Measurements from ENCODE around the gene CD207. TPM values are rescaled to one million over a fixed set of nuclear protein-coding genes. Genes with fewer than 3 reads are reported as not detected.

Gene CD207
- total RNA-seq, 2 donors from 2014 or later = not detected

DNA sequence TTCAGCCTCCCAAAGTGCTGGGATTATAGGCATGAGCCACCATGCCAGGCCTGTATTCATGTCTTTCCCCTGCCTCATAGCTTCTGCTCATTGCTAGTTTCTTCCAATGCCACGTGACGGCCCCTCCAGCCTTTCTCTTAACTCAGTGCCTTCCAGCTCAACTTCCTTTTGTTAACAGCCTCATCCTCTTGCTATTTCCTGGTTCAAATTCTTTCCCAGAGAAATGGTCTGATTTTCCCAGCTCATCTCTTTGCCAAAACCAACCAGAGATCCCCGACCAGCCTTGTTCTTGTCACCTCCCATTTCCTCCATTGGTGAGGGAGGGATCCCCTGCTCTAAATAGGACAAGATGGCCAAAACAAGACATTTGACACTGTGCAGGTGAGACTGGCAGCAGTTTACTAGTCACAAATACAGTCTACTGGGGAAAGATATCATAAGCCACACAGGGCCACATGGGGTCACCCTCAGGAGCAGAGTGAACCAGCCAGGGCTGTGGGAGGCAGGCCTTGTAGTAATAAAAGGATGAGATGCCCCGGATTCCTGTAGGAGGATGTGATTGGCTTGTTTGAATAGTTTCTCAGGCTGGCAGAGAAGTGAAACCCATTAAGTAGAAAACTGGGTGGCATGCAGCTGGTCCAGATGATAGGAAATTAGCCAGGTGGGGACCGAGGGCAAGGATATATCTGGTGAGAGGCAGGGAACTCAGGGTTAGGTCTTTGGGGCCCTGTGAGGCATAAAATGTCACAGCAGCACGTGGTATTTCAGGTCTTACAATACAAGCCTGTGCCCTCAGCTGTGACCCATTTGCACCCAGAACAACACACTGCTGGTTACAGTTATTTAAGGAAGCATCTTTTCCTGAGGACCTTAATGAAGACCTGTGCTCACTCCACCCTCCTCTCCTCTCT, 6.4 kb downstream of the CD207 start:
- TF ChIP-seq, protein P1, sequence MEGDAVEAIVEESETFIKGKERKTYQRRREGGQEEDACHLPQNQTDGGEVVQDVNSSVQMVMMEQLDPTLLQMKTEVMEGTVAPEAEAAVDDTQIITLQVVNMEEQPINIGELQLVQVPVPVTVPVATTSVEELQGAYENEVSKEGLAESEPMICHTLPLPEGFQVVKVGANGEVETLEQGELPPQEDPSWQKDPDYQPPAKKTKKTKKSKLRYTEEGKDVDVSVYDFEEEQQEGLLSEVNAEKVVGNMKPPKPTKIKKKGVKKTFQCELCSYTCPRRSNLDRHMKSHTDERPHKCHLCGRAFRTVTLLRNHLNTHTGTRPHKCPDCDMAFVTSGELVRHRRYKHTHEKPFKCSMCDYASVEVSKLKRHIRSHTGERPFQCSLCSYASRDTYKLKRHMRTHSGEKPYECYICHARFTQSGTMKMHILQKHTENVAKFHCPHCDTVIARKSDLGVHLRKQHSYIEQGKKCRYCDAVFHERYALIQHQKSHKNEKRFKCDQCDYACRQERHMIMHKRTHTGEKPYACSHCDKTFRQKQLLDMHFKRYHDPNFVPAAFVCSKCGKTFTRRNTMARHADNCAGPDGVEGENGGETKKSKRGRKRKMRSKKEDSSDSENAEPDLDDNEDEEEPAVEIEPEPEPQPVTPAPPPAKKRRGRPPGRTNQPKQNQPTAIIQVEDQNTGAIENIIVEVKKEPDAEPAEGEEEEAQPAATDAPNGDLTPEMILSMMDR (IDR thresholded peaks at IDR 0.05) = no peak
- Histone ChIP-seq H3K4me1 (peaks cover 0 to 13% of the 10 kb centered on the region in 2 donors), H3K27me3 (no peaks in the 10 kb centered on the region), H3K9me3 (no peaks in the 10 kb centered on the region), H3K36me3 (no peaks in the 10 kb centered on the region), H3K27ac (no peak overlapping the region), H3K4me3 (no peak overlapping the region)
- DNase-seq (ENCODE audit: low spot score) = peak; percentile 67

DNA sequence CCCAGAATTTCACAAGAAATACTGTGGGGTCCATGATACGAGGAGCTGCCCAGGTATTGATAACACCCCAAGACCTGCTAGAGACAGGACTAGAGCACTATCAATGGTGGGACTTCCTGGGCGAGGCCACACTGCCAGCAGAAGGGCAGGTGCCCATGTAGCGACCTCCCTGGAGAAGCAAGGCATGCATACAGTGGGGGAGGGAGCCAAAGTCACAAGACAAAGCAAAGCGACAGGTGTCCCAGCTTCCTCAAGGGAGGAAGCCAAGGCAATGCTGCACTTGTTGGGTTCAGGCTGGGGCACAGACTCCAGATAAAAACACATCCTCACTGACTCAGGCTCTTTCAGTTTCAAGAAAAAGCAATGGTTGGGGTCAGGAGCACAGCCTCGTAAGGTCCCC, 7.5 kb downstream of the CD207 start:
- TF ChIP-seq, protein P1 (IDR thresholded peaks at IDR 0.05) = no peak
- no peak overlapping the region for H3K4me3 ChIP-seq
- H3K27me3 ChIP-seq = no peaks in the 10 kb centered on the region
- no peak overlapping the region for H3K27ac ChIP-seq
- H3K4me1 ChIP-seq = peaks cover 0 to 13% of the 10 kb centered on the region in 2 donors
- DNase-seq (ENCODE audit: low spot score) = no peak
- no peaks in the 10 kb centered on the region for H3K9me3 ChIP-seq
- H3K36me3 ChIP-seq = no peaks in the 10 kb centered on the region

DNA sequence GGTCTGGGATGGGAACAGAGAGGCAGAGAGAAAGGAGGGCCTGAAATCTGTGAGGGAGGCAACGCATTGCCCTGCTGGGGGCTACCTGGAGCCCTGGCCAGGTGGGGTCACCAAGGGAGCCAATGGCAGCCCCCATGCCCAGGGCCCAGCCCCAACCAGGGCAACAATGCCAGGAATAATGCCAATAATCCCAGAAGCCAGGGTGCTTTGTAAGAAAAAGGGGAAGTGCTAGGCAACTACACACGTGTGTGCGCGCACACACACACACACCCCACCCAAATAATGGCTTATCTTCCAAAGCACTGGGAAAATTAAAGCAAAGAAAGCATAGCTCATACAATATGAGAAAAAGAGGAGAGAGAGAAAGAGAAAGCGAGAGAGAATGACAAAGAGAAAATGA, 8.2 kb downstream of the CD207 start:
- no peaks in the 10 kb centered on the region for H3K9me3 ChIP-seq
- no peak overlapping the region for H3K27ac ChIP-seq
- TF ChIP-seq, protein P1 (IDR thresholded peaks at IDR 0.05) = no peak
- DNase-seq (ENCODE audit: low spot score) = no peak
- H3K27me3 ChIP-seq = no peaks in the 10 kb centered on the region
- H3K36me3 ChIP-seq = no peaks in the 10 kb centered on the region
- peaks cover 0 to 13% of the 10 kb centered on the region in 2 donors for H3K4me1 ChIP-seq
- no peak overlapping the region for H3K4me3 ChIP-seq

DNA sequence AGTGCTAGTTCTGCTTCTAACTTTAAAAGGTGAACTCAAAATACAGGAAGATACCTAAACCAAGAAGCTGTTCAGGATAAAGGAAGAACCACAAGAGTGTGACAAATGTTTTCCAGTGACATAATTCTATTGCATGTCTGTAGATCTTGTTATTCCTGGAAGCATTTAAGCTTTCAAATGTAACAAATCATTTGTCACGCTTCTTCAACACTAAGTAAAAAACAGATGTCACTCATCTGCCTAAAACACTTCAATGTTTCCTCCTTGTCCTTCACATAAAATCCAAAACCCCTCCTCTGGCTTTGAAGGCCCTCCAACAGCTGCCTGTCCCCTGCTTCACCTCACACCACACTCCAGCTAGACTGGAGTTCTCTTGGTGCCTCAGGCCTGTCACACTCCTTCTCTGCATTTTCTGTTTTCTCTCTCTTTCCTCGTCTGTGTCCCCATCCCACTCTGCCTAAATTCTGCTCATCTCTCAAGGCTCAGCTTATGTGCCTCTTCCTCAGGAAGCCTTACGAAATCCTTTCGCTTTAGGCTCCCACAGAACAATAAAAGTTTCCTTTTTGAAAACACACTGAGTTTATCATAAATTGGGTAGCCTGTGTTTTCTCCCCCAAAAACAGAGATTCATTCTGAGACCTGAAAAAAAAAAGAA, 8.8 kb downstream of the CD207 start:
- DNase-seq (ENCODE audit: low spot score) = no peak
- Histone ChIP-seq H3K4me1 (peaks cover 0 to 13% of the 10 kb centered on the region in 2 donors), H3K4me3 (no peak overlapping the region), H3K27ac (no peak overlapping the region), H3K27me3 (no peaks in the 10 kb centered on the region), H3K36me3 (no peaks in the 10 kb centered on the region), H3K9me3 (no peaks in the 10 kb centered on the region)
- TF ChIP-seq, protein P1 (IDR thresholded peaks at IDR 0.05) = no peak

DNA sequence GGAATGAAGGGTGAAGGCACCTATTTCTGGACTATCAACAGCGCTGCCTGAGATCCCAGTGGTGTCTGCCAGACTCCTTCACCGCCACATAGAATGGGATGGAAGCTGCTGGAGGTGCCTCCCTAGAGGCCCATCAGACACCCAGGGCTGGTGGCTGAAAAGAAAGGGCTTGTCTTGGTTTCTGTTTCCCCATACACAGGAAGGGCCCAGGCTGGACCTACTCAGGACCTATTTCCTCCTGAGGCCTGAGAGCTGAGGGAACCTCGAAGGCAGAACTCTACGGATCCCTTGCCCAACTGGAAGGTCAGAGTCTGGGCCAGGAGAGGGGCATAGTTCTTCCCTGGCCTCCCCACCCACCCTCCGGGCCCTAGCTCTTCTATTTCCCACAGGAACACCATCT, 12.4 kb downstream of the CD207 start:
- Histone ChIP-seq H3K4me3 (no peak overlapping the region), H3K27ac (no peak overlapping the region), H3K36me3 (no peaks in the 10 kb centered on the region), H3K9me3 (no peaks in the 10 kb centered on the region), H3K27me3 (no peaks in the 10 kb centered on the region), H3K4me1 (peaks cover 0 to under 1% of the 10 kb centered on the region in 2 donors)
- no peak for DNase-seq (ENCODE audit: low spot score)
- TF ChIP-seq, protein P1 (IDR thresholded peaks at IDR 0.05) = no peak

Data from right atrium auricular region (tissue), 2 donors.